Adrenal gland (tissue), 12 donors: ENCODE measurements around the gene RBPJL. TPM values are rescaled to one million over a fixed set of nuclear protein-coding genes. Genes with fewer than 3 reads are reported as not detected.

Experiments used
- DNase-seq, 7 donors: peaks; one replicate each; pipeline ENCODE4 v3.0.0-alpha.2; 2019 to 2020
- H3K27ac ChIP-seq, 5 donors: fragments of 200-600 bp; sonication (generic) in 4 of 5; 1 replicate in 3 of 5; 2 replicates in 2 of 5; pipeline versions ENCODE4 v1.5.1 to v1.8.0; 2016 to 2020; ENCODE audit warnings: mild to moderate bottlenecking in 1 of 5
- H3K27me3 ChIP-seq: fragments of 200-600 bp; 2 replicates; pipeline ENCODE4 v1.8.0; 2021
- H3K36me3 ChIP-seq, 2 donors: fragments of 200-600 bp; replicated peaks in 1 of 2; 1 replicate in 1 of 2; 2 replicates in 1 of 2; pipeline versions ENCODE4 v1.5.1 to v1.8.0; 2018 to 2022
- H3K4me1 ChIP-seq, 2 donors: fragments of 200-600 bp; replicated peaks in 1 of 2; 1 replicate in 1 of 2; 2 replicates in 1 of 2; pipeline versions ENCODE4 v1.5.1 to v1.8.0; 2018 to 2021
- H3K4me3 ChIP-seq, 4 donors: fragments of 200-600 bp; sonication (generic) in 3 of 4; one replicate each; pipeline ENCODE4 v1.5.1; 2016 to 2018
- H3K9me3 ChIP-seq, 3 donors: fragments of 200-600 bp; sonication (generic) in 1 of 3; replicated peaks in 1 of 3; 1 replicate in 2 of 3; 2 replicates in 1 of 3; pipeline versions ENCODE4 v1.5.1 to v1.8.0; 2016 to 2021
- CTCF ChIP-seq, 6 experiments: fragments of 450-650 bp in 4 of 6; fragments of 200-600 bp in 2 of 6; sonication (generic) in 1 of 6; IDR thresholded peaks; 1 replicate in 5 of 6; 2 replicates in 1 of 6; pipeline versions ENCODE4 v1.5.1 to v1.8.0; 2016 to 2021; ENCODE audit warnings: antibody characterized with exemption in 6 of 6, mild to moderate bottlenecking in 2 of 6, moderate library complexity in 1 of 6
- POLR2A ChIP-seq, 2 donors: fragments of 450-650 bp; IDR thresholded peaks; one replicate each; pipeline ENCODE4 v1.6.1; 2017; ENCODE audit warnings: antibody characterized with exemption in 2 of 2, mild to moderate bottlenecking in 2 of 2, moderate library complexity in 1 of 2
- WGBS, 4 donors: extraction: QIAGEN DNeasy Blood & Tissue Kit in 2 of 4; methylation state at CpG; one replicate each; pipeline versions ENCODE4 v1.1.5 to v1.1.7; 2013 to 2017; 5-methylcytosine and 5-hydroxymethylcytosine counted together
- intact Hi-C, 2 donors: fragments of 100-400 bp; cut with DNase I; formaldehyde crosslinking; loops; one replicate each; pipeline versions ENCODE4 v1.14.1 to v1.15.0; 2022 to 2023
- polyA plus RNA-seq, 3 donors: library from polyadenylated mRNA; stranded (reverse); fragments of 200-250 nt in 2 of 3; fragments of 350-450 nt in 1 of 3; fragmentation: Illumina TruSeq in 1 of 3; extraction: RNeasy Lipid Tissue Mini Kit (QIAGEN cat#74804) in 1 of 3; gene quantifications; one replicate each; pipeline ENCODE4 v1.2.3, GENCODE V29; 2013 to 2014
- total RNA-seq, 9 donors: library from RNA; depleted of rRNA in 4 of 9; stranded (reverse); fragments of >200 nt in 4 of 9; fragments of 120-200 nt in 1 of 9; fragmentation: NEBNext Ultra II Directional in 1 of 9; extraction: Animal tissue kit (Norgen Biotek cat#: 25700) in 1 of 9; gene quantifications; one replicate each; pipeline versions ENCODE4 v1.1.0 to v1.2.4, GENCODE V29; 2013 to 2023
- donor health status: healthy with polysubstance abuse.
- donor health status: Bipolar disorder and iron deficiency.
- donor health status: DM: yes; HTN: yes; CAD: no.
- donor health status: DM: no; HTN: no; CAD: no.
- donor health status: DM: no; HTN: no; CAD: no.
- donor health status: DM: yes; HTN: yes; CAD: no.

RBPJL gene
- total and polyA plus RNA-seq, 12 donors, result 0.03 to 0.06 TPM; not detected in 10

DNA sequence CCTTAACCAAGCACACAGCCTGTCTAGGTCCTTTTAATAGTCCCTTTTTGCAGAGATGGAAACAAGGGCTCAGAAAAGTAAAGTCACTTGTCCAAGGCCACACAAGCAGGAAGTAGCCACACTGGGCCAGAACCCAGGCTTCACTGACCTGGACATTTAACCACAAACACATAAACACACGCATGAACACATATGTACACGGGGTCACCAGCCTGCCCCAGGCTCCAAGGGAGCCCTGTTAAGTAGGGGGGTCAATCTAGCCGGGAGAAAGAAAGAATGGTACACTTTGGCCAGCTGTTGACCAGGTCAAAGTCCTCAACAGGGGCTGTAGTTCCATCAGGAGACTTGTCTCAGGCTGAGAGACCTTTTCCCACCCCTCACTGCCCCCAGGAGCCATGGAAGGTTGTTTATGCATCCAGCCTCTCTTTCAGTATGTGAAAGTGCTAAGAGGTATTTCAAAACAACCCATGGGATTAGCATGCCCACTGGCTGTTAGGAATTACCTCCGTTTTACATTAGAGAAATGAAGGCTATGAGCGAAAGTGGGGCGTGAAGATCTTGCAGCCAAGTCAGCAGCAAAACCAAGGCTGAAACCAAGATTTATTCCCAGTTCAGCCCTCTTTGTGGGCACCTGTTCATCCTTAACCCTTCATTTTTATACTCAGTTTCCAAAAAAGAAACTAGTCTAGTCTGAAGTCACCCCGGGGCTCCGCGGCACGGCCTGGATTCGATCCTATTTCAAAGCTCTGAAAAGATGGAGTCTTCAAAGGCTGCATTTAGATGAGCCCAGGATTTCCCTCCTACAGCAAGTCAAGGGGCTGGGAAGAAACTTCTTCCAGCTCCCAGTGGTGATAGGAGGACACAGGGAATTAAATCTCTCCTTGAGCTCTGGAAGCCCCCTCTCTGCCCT lies 31.7 kb downstream of the RBPJL start:
- TF ChIP-seq CTCF (IDR thresholded peaks at IDR 0.05) (no peak), POLR2A (IDR thresholded peaks at IDR 0.05) (no peak)
- H3K4me1 ChIP-seq, result peaks cover 76 to 78% of the 10 kb centered on the region in 2 donors
- no peaks in the 10 kb centered on the region for H3K9me3 ChIP-seq
- H3K36me3 ChIP-seq, result peaks cover 0 to 11% of the 10 kb centered on the region in 2 donors
- no peak for DNase-seq
- WGBS, 4 donors, result 74 to 92% (median 80%) methylated on average over 8 to 11 of the region's 11 CpGs
- intact Hi-C loops, result no loop called here
- H3K27me3 ChIP-seq, result no peaks in the 10 kb centered on the region
- no peak overlapping the region for H3K4me3 ChIP-seq
- peak overlapping the region; percentile 86 to 98 (median 94) for H3K27ac ChIP-seq

DNA sequence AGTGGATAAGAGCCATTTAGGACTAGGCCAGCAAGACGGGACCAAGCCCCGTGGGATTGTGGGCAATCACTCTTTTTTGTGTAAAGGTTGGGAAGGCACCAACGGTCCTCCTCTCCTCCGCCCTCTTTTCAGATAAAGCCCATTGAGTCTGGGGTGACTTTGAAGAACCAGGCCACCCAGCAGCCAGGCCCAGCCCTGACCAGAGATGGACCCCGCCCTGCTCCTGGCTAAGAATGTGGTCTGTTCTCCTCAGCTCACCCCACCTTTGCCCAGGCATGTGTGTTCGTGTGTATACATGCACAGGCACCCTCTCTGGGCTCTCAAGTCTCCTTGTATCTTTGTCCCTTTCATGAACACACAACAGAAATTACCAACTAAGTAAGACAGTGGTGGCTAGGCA lies 32.4 kb downstream of the RBPJL start:
- no peak for TF ChIP-seq POLR2A (IDR thresholded peaks at IDR 0.05)
- no peak for TF ChIP-seq CTCF (IDR thresholded peaks at IDR 0.05)
- 76 to 88% (median 78%) methylated on average over 6 of the region's 6 CpGs for WGBS, 4 donors
- Histone ChIP-seq H3K4me3 (no peak overlapping the region), H3K27ac (peak overlapping the region; percentile 87 to 98 (median 94)), H3K9me3 (no peaks in the 10 kb centered on the region), H3K4me1 (peaks cover 83 to 85% of the 10 kb centered on the region in 2 donors), H3K36me3 (peaks cover 0 to 11% of the 10 kb centered on the region in 2 donors), H3K27me3 (no peaks in the 10 kb centered on the region)
- DNase-seq, result no peak
- intact Hi-C loops, result no loop called here

GRCh38 chr20:45339799-45340198 lies 33.2 kb downstream of the RBPJL start:
- no peak for DNase-seq
- H3K4me1 ChIP-seq, result peaks cover 89 to 92% of the 10 kb centered on the region in 2 donors
- peaks cover 0 to 9% of the 10 kb centered on the region in 2 donors for H3K36me3 ChIP-seq
- intact Hi-C loops, result no loop called here
- WGBS, 4 donors, result 64 to 77% (median 74%) methylated on average over 2 of the region's 2 CpGs
- no peaks in the 10 kb centered on the region for H3K27me3 ChIP-seq
- TF ChIP-seq POLR2A (IDR thresholded peaks at IDR 0.05), result no peak
- TF ChIP-seq CTCF (IDR thresholded peaks at IDR 0.05), result no peak
- H3K27ac ChIP-seq, result peak overlapping the region; percentile 87 to 98 (median 94)
- no peak overlapping the region for H3K4me3 ChIP-seq
- no peaks in the 10 kb centered on the region for H3K9me3 ChIP-seq

GRCh38 chr20:45340236-45340847 lies 33.7 kb downstream of the RBPJL start:
- intact Hi-C loops, result no loop called here
- Histone ChIP-seq H3K4me3 (no peak overlapping the region), H3K4me1 (peaks cover 94 to 97% of the 10 kb centered on the region in 2 donors), H3K27ac (peak overlapping the region; percentile 87 to 98 (median 94)), H3K36me3 (peaks cover 0 to 4% of the 10 kb centered on the region in 2 donors), H3K9me3 (no peaks in the 10 kb centered on the region), H3K27me3 (no peaks in the 10 kb centered on the region)
- WGBS, 4 donors, result 28 to 45% (median 42%) methylated on average over 5 of the region's 5 CpGs
- no peak for TF ChIP-seq POLR2A (IDR thresholded peaks at IDR 0.05)
- TF ChIP-seq CTCF (IDR thresholded peaks at IDR 0.05), result no peak
- DNase-seq, result peak in 6 of 7 donors; percentile 56 to 80 (median 67)
